ENCODE data around the gene MMP20. TPM values are rescaled to one million over a fixed set of nuclear protein-coding genes. Genes with fewer than 3 reads are reported as not detected.
A peak's percentile ranks its signal among the peaks of the same experiment; 100 is the strongest.

MMP20 gene
- total and polyA plus RNA-seq, 2 of the 13 experiments (the other 11 are each of a cell fraction or from before 2014, with no cell fraction given) = 0.05 TPM; not detected in 1

DNA sequence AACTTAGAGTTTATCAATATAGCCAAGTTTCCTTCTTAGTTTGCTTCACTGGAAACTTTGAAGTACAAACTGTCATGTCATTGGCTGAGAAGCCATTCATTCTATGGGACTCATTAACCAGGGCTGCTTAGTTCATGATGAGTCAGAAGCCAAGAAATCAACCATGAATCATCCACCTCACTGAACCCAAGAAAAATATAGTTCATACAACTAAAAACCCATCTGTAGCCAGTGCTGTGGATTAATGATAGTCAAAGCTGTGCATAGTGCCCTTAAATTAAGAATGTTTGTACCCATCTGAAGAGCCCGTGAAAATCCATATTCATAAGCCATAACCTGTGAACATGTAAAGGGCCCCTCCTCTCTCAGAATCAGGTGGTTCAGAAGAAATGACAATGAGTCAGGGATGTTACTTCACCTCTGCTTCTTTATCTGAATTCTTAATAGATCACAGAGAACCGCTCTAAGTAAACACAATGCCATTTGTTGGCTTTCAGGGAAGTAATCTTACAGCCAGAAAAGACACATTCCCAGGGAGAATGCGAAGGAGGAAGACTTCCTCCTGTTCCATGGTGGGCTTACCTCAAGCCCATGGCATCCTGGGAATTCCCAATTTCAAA lies 25.4 kb downstream of the MMP20 start (continued):
- TF ChIP-seq ZBTB40 (IDR thresholded peaks at IDR 0.05) (no peak), ZBTB40 (CRISPR knock-in tag; IDR thresholded peaks at IDR 0.05) (no peak), NFKBIZ (CRISPR knock-in tag; IDR thresholded peaks at IDR 0.05) (peak; percentile 37; the same call in 1 of the 2 replicates), TCF7 (IDR thresholded peaks at IDR 0.05; ENCODE audit: low read depth) (peak; percentile 88), RARA (CRISPR knock-in tag; IDR thresholded peaks at IDR 0.05) (peak; percentile 22; the same call in 1 of the 2 replicates), TFAP4 (IDR thresholded peaks at IDR 0.05; ENCODE audit: borderline replicate concordance, low read depth) (peak; percentile 14; the same call in 1 of the 2 replicates), TCF7L2 (IDR thresholded peaks at IDR 0.05; ENCODE audit: low read depth, low read length) (no peak; the same call in 1 of the 2 replicates), ZNF138 (CRISPR knock-in tag; IDR thresholded peaks at IDR 0.05; ENCODE audit: low read depth) (no peak), NCOA2 (CRISPR knock-in tag; IDR thresholded peaks at IDR 0.05) (peak; percentile 52; the same call in 1 of the 2 replicates), ZNF331 (CRISPR knock-in tag; IDR thresholded peaks at IDR 0.05) (no peak), SRSF9 (IDR thresholded peaks at IDR 0.05; ENCODE audit: borderline replicate concordance, insufficient read depth, low read depth, low read length, poor library complexity, severe bottlenecking) (no peak), MAFK (conservative IDR thresholded peaks at IDR 0.05 in 1 of 2, IDR thresholded peaks at IDR 0.05 in 1 of 2; ENCODE audit: low read length in 2 of 2) (peak; percentile 25 to 49; a peak in 2 of 4 replicates), AHDC1 (CRISPR knock-in tag; IDR thresholded peaks at IDR 0.05; ENCODE audit: borderline replicate concordance) (peak; percentile 6; the same call in 1 of the 2 replicates), FOXO1 (CRISPR knock-in tag; IDR thresholded peaks at IDR 0.05) (no peak)

Measured in HepG2 (cell line).